ENCODE data around the gene CDK5RAP2. TPM values are rescaled to one million over a fixed set of nuclear protein-coding genes. Genes with fewer than 3 reads are reported as not detected.
"Not testable (repeated sequence)": the region's sequence is repeated elsewhere in the genome, so short reads cannot be mapped to it uniquely, and the experiment has no call there.

Gene CDK5RAP2
- total RNA-seq, 1 donor from 2014 or later, result 59.8 TPM

DNA sequence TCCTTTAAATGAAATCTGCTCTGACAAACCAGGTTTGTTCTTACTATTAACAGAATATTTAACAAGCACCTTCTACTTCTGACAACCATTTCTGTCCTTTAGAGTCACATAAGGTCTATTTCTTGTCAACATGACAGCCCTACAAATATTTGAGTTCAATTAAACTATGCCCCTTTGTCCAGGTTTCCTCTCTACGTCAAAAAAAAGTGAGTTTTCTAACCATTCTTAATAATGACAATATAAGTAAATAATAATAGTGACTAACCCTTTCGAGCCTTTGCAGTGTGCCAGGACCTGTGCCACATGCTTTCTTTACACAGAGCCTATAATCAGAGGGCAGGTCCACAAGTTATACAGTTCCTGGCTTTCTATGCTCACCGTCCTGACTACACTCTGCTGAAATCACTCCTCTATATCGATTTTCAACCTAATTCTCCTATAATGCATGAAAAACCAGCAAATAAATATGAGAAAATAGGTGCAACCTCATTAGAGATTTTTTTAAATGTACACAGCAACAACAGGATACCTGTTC lies 115.0 kb downstream of the CDK5RAP2 start:
- no peak for DNase-seq (ENCODE audit: low spot score)
- H3K27ac Mint-ChIP-seq, result no peak overlapping the region
- peaks cover 30% of the 10 kb centered on the region for H3K36me3 Mint-ChIP-seq (ENCODE audit: low read depth)
- intact Hi-C loops (cut with micrococcal nuclease), result no loop called here
- H3K4me3 Mint-ChIP-seq (ENCODE audit: low read depth), result no peak overlapping the region
- no peaks in the 10 kb centered on the region for H3K9me3 Mint-ChIP-seq
- H3K4me1 Mint-ChIP-seq (ENCODE audit: low read depth), result no peaks in the 10 kb centered on the region
- H3K27me3 Mint-ChIP-seq (ENCODE audit: low read depth), result no peaks in the 10 kb centered on the region

DNA sequence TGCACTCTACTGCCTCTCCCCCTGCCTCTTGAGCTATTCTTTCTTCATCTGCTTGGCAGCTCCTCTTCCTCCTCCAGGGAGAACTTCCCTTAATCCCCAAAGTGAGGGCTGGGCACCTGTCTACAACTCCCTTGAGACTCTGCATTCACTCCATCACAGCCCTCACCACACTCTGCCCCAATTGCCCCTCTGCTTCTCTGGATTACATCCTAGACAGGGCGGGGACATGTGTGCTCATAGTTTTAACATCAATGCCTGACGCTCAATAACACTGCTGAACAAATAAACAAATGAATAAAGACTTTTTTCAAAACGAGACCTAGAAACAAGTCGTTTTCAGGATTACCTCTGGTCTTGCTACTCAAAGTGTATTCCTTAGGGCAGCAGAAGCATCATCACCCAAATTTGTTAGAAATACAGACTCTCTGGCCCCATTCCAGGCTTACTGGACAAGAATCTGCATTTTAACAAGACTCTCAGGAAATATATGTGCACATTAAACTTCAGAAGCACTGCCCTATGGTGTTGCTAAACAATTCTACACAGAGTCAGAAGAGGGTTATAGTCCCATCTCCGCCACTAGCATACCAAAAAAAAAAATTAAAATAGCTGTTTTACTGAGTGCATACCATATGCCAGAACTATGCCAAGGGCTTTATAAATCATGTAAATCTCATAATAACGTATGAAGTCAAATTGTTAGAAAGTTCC lies 115.6 kb downstream of the CDK5RAP2 start:
- H3K27ac Mint-ChIP-seq, result no peak overlapping the region
- no peaks in the 10 kb centered on the region for H3K27me3 Mint-ChIP-seq (ENCODE audit: low read depth)
- no peaks in the 10 kb centered on the region for H3K4me1 Mint-ChIP-seq (ENCODE audit: low read depth)
- intact Hi-C loops (cut with micrococcal nuclease), result no loop called here
- peaks cover 28% of the 10 kb centered on the region for H3K36me3 Mint-ChIP-seq (ENCODE audit: low read depth)
- DNase-seq (ENCODE audit: low spot score), result no peak
- H3K4me3 Mint-ChIP-seq (ENCODE audit: low read depth), result no peak overlapping the region
- no peaks in the 10 kb centered on the region for H3K9me3 Mint-ChIP-seq

DNA sequence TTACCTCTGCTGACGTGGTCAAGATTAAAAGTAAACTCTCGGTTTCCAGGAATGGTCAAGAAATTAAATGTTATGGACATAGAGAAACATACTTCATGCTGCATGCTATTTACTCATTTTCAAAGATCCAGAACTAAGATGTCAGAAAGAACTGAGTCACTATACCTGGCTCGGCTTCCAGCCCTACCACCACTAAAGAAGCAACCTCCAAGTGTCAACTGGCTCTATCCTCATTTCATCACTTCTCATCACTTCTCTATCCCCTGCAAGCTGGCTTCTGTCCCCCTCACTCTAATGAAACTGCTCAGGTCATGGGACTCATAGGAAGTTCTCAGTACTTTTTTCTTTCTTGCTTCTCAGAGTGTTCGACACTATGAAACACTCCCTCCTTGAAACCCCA lies 116.2 kb downstream of the CDK5RAP2 start:
- intact Hi-C loops (cut with micrococcal nuclease), result no loop called here
- Mint-ChIP-seq H3K9me3 (no peaks in the 10 kb centered on the region), H3K27me3 (ENCODE audit: low read depth) (no peaks in the 10 kb centered on the region), H3K4me3 (ENCODE audit: low read depth) (no peak overlapping the region), H3K4me1 (ENCODE audit: low read depth) (no peaks in the 10 kb centered on the region), H3K36me3 (ENCODE audit: low read depth) (peaks cover 23% of the 10 kb centered on the region), H3K27ac (no peak overlapping the region)
- DNase-seq (ENCODE audit: low spot score), result no peak

DNA sequence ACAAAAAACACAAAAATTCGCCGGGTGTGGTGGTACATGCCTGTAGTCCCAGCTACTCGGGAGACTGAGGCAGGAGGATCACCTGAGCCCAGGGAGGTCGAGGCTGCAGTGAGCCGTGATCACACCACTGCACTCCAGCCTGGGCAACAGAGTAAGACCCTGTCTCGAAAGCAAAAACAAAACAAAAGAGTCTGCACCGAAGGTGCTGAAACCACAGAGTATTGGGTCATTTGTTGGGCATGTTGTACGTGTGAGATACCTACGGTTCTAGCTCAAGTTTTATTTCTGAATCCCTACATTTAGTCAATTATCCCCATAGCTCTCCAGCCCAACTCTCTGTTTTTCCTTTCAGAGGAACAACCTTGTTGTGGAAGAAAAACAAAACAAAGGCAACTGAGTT lies 118.3 kb downstream of the CDK5RAP2 start:
- H3K4me3 Mint-ChIP-seq (ENCODE audit: low read depth); DNase-seq (ENCODE audit: low spot score); H3K27me3 Mint-ChIP-seq (ENCODE audit: low read depth); H3K27ac Mint-ChIP-seq; H3K4me1 Mint-ChIP-seq (ENCODE audit: low read depth); H3K9me3 Mint-ChIP-seq; intact Hi-C loops (cut with micrococcal nuclease): not testable (repeated sequence)
- peaks cover 23% of the 10 kb centered on the region for H3K36me3 Mint-ChIP-seq (ENCODE audit: low read depth)

DNA sequence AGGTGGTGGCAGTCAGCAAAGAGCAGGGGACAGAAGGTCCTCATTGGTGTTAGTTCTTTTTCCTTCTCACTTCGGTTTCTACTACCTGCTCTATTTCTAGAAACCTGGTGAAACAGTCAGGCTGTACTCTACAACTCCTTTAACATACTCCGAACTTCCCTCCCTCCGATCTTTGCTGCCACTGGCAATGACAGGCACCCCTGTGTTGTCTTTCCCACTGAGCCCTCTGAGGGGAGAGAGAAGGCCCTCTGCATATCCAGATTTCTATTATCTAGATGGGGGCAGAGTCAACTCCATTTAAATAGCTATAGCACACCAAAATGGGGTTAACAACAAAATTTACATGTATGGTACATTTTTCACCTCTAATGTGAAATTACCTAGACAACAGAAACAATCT lies 123.7 kb downstream of the CDK5RAP2 start:
- peaks cover 30% of the 10 kb centered on the region for H3K36me3 Mint-ChIP-seq (ENCODE audit: low read depth)
- no peak for DNase-seq (ENCODE audit: low spot score)
- H3K9me3 Mint-ChIP-seq, result no peaks in the 10 kb centered on the region
- H3K4me1 Mint-ChIP-seq (ENCODE audit: low read depth), result no peaks in the 10 kb centered on the region
- intact Hi-C loops (cut with micrococcal nuclease), result no loop called here
- no peak overlapping the region for H3K27ac Mint-ChIP-seq
- H3K27me3 Mint-ChIP-seq (ENCODE audit: low read depth), result no peaks in the 10 kb centered on the region
- no peak overlapping the region for H3K4me3 Mint-ChIP-seq (ENCODE audit: low read depth)

- H3K4me1 Mint-ChIP-seq (ENCODE audit: low read depth), result no peaks in the 10 kb centered on the region
Observed at GRCh38 chr9:120454467-120454866, 125.5 kb downstream of the CDK5RAP2 start.

DNA sequence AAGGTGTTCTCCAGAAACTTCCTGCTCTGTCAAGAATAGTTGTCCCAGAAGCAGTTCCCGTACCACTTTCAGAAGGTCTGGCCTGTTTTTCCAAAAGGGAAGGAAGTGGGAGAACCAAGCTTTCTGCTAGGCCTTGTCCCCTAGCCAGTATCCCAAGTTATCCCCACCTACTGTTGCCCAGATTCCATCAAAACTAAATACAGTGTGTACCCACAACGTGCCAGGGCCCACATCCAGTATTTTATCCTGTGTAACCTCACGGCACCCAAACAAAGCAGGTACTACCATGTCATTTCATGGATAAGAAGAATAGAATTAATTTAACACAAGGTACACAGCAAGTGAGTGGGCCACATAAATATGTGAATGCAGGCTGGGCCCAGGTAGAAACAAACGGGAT lies 126.2 kb downstream of the CDK5RAP2 start:
- intact Hi-C loops (cut with micrococcal nuclease), result no loop called here
- Mint-ChIP-seq H3K4me1 (ENCODE audit: low read depth) (no peaks in the 10 kb centered on the region), H3K9me3 (no peaks in the 10 kb centered on the region), H3K27me3 (ENCODE audit: low read depth) (no peaks in the 10 kb centered on the region), H3K4me3 (ENCODE audit: low read depth) (no peak overlapping the region), H3K27ac (no peak overlapping the region), H3K36me3 (ENCODE audit: low read depth) (peaks cover 36% of the 10 kb centered on the region)
- DNase-seq (ENCODE audit: low spot score), result no peak

More at GRCh38 chr9:120454467-120454866, 125.5 kb downstream of the CDK5RAP2 start:
- Mint-ChIP-seq H3K9me3 (no peaks in the 10 kb centered on the region), H3K27me3 (ENCODE audit: low read depth) (no peaks in the 10 kb centered on the region), H3K27ac (no peak overlapping the region), H3K36me3 (ENCODE audit: low read depth) (peaks cover 32% of the 10 kb centered on the region), H3K4me3 (ENCODE audit: low read depth) (no peak overlapping the region)
- intact Hi-C loops (cut with micrococcal nuclease), result no loop called here
- no peak for DNase-seq (ENCODE audit: low spot score)

- DNase-seq (ENCODE audit: low spot score), result no peak
- no peaks in the 10 kb centered on the region for H3K27me3 Mint-ChIP-seq (ENCODE audit: low read depth)
- no peaks in the 10 kb centered on the region for H3K9me3 Mint-ChIP-seq
- peaks cover 43% of the 10 kb centered on the region for H3K36me3 Mint-ChIP-seq (ENCODE audit: low read depth)
- no peak overlapping the region for H3K27ac Mint-ChIP-seq
- no peak overlapping the region for H3K4me3 Mint-ChIP-seq (ENCODE audit: low read depth)
- no peaks in the 10 kb centered on the region for H3K4me1 Mint-ChIP-seq (ENCODE audit: low read depth)
- intact Hi-C loops (cut with micrococcal nuclease), result no loop called here
Observed at GRCh38 chr9:120452631-120453030, 127.3 kb downstream of the CDK5RAP2 start.

DNA sequence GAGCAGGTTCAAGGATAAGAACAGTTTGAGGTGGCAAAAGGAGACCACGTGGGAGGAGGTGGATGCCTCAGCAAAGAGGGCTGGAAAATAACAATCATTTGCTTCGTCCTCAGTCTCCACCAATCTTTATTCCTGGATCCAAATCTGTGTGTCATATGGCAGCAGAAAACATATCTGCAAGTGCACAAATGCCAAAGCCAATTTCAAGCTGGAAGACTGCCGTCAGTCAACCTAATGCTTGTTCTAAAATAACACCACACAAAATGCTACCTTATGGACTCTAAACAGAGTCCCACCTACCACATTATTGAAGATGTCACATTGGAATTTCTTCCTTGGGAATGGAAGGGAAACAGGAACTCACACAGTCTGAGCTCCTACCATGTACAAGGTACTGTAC lies 129.1 kb downstream of the CDK5RAP2 start:
- Mint-ChIP-seq H3K4me3 (ENCODE audit: low read depth) (no peak overlapping the region), H3K27ac (no peak overlapping the region), H3K4me1 (ENCODE audit: low read depth) (peaks cover 7% of the 10 kb centered on the region), H3K9me3 (no peaks in the 10 kb centered on the region), H3K36me3 (ENCODE audit: low read depth) (peaks cover 48% of the 10 kb centered on the region), H3K27me3 (ENCODE audit: low read depth) (no peaks in the 10 kb centered on the region)
- no peak for DNase-seq (ENCODE audit: low spot score)
- intact Hi-C loops (cut with micrococcal nuclease), result no loop called here

GRCh38 chr9:120449566-120449965 lies 130.4 kb downstream of the CDK5RAP2 start:
- intact Hi-C loops (cut with micrococcal nuclease), result no loop called here
- Mint-ChIP-seq H3K9me3 (no peaks in the 10 kb centered on the region), H3K27ac (no peak overlapping the region), H3K27me3 (ENCODE audit: low read depth) (no peaks in the 10 kb centered on the region), H3K4me3 (ENCODE audit: low read depth) (no peak overlapping the region), H3K4me1 (ENCODE audit: low read depth) (peaks cover 7% of the 10 kb centered on the region), H3K36me3 (ENCODE audit: low read depth) (peaks cover 44% of the 10 kb centered on the region)
- no peak for DNase-seq (ENCODE audit: low spot score)

DNA sequence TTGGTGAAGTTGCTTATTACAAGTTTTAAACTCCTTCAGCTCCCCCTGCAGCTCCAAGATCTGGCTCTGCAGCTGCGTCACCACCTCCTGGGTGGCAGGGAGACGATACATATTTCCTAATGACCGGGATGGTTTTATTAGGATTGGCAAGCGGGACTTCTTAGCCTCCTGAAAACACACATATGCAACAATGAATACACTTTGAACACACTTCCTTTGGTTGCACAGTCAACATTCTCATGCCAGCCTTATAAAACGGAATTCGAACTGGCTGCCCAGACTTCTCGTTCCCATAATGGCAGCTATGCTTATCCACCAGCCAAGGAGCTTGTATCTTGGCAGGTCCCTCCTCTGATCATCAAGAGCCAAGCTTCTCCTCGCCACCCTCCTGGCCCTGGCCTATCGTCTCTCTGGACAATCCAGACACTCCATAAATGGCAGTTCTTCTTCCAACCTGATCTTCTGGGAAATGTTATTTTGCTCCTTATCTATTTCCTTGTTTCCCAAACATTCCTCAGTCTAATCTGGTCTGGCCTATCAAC lies 131.9 kb downstream of the CDK5RAP2 start:
- DNase-seq (ENCODE audit: low spot score), result no peak
- Mint-ChIP-seq H3K27me3 (ENCODE audit: low read depth) (no peaks in the 10 kb centered on the region), H3K36me3 (ENCODE audit: low read depth) (peaks cover 48% of the 10 kb centered on the region), H3K4me3 (ENCODE audit: low read depth) (no peak overlapping the region), H3K27ac (no peak overlapping the region), H3K9me3 (no peaks in the 10 kb centered on the region), H3K4me1 (ENCODE audit: low read depth) (peaks cover 7% of the 10 kb centered on the region)
- intact Hi-C loops (cut with micrococcal nuclease), result no loop called here

GRCh38 chr9:120446671-120447070 lies 133.3 kb downstream of the CDK5RAP2 start:
- H3K4me1 Mint-ChIP-seq (ENCODE audit: low read depth), result peaks cover 7% of the 10 kb centered on the region
- no peaks in the 10 kb centered on the region for H3K27me3 Mint-ChIP-seq (ENCODE audit: low read depth)
- no peak overlapping the region for H3K4me3 Mint-ChIP-seq (ENCODE audit: low read depth)
- peaks cover 51% of the 10 kb centered on the region for H3K36me3 Mint-ChIP-seq (ENCODE audit: low read depth)
- intact Hi-C loops (cut with micrococcal nuclease), result no loop called here
- H3K27ac Mint-ChIP-seq, result peak overlapping the region; percentile 4
- no peaks in the 10 kb centered on the region for H3K9me3 Mint-ChIP-seq
- no peak for DNase-seq (ENCODE audit: low spot score)

DNA sequence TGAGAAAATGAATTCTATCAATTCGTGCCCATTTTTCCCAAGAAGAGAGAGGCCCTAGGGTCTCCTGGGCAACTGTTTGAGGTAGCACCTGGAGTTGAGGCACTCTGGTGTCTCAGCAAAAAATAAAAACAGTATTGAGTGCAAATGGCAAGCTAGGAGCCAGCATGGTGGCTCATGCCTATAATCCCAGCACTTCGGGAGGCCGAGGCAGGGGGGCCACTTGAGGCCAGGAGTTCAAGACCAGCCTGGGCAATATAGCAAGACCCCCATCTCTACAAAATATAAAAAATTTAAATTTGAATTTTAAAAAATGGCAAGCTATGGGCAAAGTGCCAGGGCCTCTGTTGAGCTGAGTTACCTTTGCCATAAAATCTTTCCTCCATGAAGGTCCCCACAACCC lies 136.0 kb downstream of the CDK5RAP2 start:
- Mint-ChIP-seq H3K27ac (no peak overlapping the region), H3K9me3 (no peaks in the 10 kb centered on the region), H3K4me3 (ENCODE audit: low read depth) (no peak overlapping the region), H3K4me1 (ENCODE audit: low read depth) (peaks cover 9% of the 10 kb centered on the region), H3K27me3 (ENCODE audit: low read depth) (no peaks in the 10 kb centered on the region), H3K36me3 (ENCODE audit: low read depth) (peaks cover 55% of the 10 kb centered on the region)
- no peak for DNase-seq (ENCODE audit: low spot score)
- intact Hi-C loops (cut with micrococcal nuclease), result no loop called here
